Erythroblast (primary cell): ENCODE data around the gene CAMK2N1.
"Not testable (repeated sequence)": the region's sequence is repeated elsewhere in the genome, so short reads cannot be mapped to it uniquely, and the experiment has no call there.

ENCODE experiments used
- DNase-seq, 2 experiments: peaks; one replicate each; lab custom pipeline; 2025; lab: John Stamatoyannopoulos, UW
- GATA1 ChIP-seq: IDR thresholded peaks from 2 replicates; pipeline ENCODE4 v1.6.1; 2011; ENCODE audit warnings: low read depth, mild to moderate bottlenecking, control low read depth, low read length, moderate library complexity
- POLR2A ChIP-seq: IDR thresholded peaks from 2 replicates; pipeline ENCODE4 v1.6.1; 2011; ENCODE audit warnings: mild to moderate bottlenecking, low read length

Gene CAMK2N1

DNA sequence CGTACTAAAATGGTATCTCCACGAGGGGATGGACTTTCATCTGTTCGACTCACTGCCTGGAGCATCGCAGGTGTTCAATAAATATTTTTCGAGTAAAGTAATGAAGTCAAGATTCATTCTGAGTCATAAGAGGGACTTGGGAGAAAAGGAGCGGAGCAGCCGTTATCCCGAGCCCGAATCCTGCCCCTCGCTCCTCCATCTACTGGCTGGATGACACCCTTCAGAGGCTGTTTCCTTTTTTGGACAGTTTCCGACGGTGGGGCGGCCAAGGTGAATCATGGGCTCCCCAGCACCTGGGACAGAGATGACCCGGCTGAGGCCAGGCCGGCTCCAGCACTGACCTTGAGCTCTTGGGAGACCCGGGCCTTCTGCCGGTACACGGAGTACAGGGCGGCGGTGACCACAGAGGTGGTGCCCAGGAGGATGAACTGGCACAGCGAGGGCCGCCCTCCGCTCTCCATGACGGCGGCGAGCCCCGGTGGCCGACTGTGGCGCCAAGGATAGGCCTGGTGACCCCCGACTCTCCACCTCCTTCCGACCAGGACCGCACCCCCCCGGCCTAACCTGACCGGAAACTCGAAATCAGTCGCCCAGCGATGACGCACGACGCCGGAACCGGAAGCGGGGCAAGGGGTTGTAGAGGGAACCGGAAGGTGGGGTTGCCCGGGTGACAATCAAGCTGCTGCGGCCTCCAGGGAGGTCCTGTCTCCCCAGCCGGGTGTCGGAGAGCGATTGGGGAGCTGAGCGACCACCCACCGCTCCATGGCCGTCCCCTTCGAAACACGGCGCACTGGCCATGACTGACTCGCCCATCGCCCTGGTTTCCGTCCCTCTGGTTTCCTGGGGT lies 21.8 kb upstream of the CAMK2N1 start, which contains the start of gene MUL1:
TSS of gene MUL1 (minus strand) at position 588 of the 847 bp plus-strand sequence. CDS start at position 461, 127 bp downstream.
- TF ChIP-seq POLR2A (peak; percentile 76), GATA1 (peak; percentile 47)
- peak; percentile 96 for DNase-seq

DNA sequence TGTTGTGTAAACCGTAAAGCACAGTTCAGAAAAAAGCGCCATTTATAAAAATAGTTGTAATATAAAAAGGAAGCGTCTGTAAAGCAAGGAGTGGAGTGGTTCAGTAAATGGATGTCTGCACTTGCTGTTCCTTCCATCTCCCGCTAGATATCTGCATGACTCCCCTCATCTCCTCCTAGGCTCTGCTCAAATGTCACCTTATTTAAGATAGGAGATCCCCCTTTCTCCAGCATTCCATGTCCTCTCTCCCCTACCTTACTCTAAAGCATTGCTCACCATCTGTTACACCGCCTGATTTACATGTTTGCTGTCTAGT lies 21.2 kb upstream of the CAMK2N1 start:
- TF ChIP-seq GATA1 (no peak), POLR2A (no peak)
- DNase-seq: peak; percentile 37 to 56

GRCh38 chr1:20505488-20505887 lies 19.5 kb upstream of the CAMK2N1 start:
- no peak for DNase-seq
- TF ChIP-seq POLR2A: no peak
- TF ChIP-seq GATA1: no peak

GRCh38 chr1:20500716-20501115 lies 14.7 kb upstream of the CAMK2N1 start:
- TF ChIP-seq POLR2A: no peak
- no peak for TF ChIP-seq GATA1
- no peak for DNase-seq

GRCh38 chr1:20499718-20500117 lies 13.7 kb upstream of the CAMK2N1 start:
- TF ChIP-seq GATA1: no peak
- no peak for TF ChIP-seq POLR2A
- DNase-seq: no peak

DNA sequence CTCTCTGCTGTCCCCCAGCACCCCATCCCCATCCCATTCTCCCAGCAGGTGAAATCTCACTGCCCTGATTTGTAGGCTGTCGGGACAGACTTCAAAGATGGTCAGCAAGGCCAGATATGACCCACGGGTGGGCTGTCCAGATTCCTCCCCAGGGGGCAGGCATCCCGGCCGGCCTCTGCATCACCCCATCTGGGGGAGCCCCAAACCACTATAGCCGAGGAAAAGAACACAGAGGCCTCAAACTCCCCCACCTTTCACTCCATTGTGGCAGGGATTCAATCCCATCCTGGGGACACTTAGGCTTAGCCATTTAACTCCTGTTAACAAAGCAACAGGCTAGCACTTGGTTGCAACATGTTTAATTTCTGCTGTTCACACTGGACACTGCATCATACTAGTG lies 13.1 kb upstream of the CAMK2N1 start:
- TF ChIP-seq GATA1 (no peak), POLR2A (no peak)
- no peak for DNase-seq

- no peak for TF ChIP-seq POLR2A
- no peak for TF ChIP-seq GATA1
Measured at GRCh38 chr1:20498116-20498515, 12.1 kb upstream of the CAMK2N1 start.

GRCh38 chr1:20497506-20497905 lies 11.5 kb upstream of the CAMK2N1 start:
- TF ChIP-seq POLR2A (no peak), GATA1 (no peak)
- DNase-seq: no peak

More at GRCh38 chr1:20498116-20498515, 12.1 kb upstream of the CAMK2N1 start:
- no peak for DNase-seq

- DNase-seq: not testable (repeated sequence)
Measured at GRCh38 chr1:20496725-20497383, 10.8 kb upstream of the CAMK2N1 start.

- DNase-seq: no peak
Measured at GRCh38 chr1:20496241-20496661, 10.2 kb upstream of the CAMK2N1 start.

GRCh38 chr1:20495661-20496060 lies 9.7 kb upstream of the CAMK2N1 start:
- TF ChIP-seq GATA1: no peak
- TF ChIP-seq POLR2A: no peak
- DNase-seq: no peak

More at GRCh38 chr1:20496241-20496661, 10.2 kb upstream of the CAMK2N1 start:
- no peak for TF ChIP-seq GATA1

GRCh38 chr1:20494609-20495311 lies 8.8 kb upstream of the CAMK2N1 start:
- TF ChIP-seq GATA1 (no peak), POLR2A (no peak)
- DNase-seq: no peak

GRCh38 chr1:20493839-20494608 lies 8.0 kb upstream of the CAMK2N1 start:
- TF ChIP-seq GATA1 (no peak), POLR2A (no peak)
- peak; percentile 70 to 85 for DNase-seq
